Peyer's patch (tissue), 4 donors: ENCODE measurements around the gene ANKRD28. TPM values are rescaled to one million over a fixed set of nuclear protein-coding genes. Genes with fewer than 3 reads are reported as not detected.

Experiments used
- DNase-seq, 3 donors: peaks; one replicate each; pipeline ENCODE4 v3.0.0-alpha.2; 2017 to 2019
- H3K27ac ChIP-seq, 4 donors: fragments of 200-600 bp; sonication (generic); one replicate each; pipeline ENCODE4 v1.5.1; 2016 to 2019
- H3K27me3 ChIP-seq, 2 donors: fragments of 200-600 bp; sonication (generic); one replicate each; pipeline ENCODE4 v1.5.1; 2019
- H3K36me3 ChIP-seq, 3 donors: fragments of 200-600 bp; sonication (generic); one replicate each; pipeline ENCODE4 v1.5.1; 2016 to 2019
- H3K4me1 ChIP-seq, 4 donors: fragments of 200-600 bp; sonication (generic); one replicate each; pipeline ENCODE4 v1.5.1; 2016 to 2019
- H3K4me3 ChIP-seq, 4 donors: fragments of 200-600 bp; sonication (generic); 1 replicate in 3 of 4; 2 replicates in 1 of 4; pipeline ENCODE4 v1.5.1; 2016 to 2019; ENCODE audit warnings: mild to moderate bottlenecking in 1 of 4
- H3K9me3 ChIP-seq, 4 donors: fragments of 200-600 bp; sonication (generic); one replicate each; pipeline ENCODE4 v1.5.1; 2016 to 2019; ENCODE audit warnings: mild to moderate bottlenecking in 1 of 4
- POLR2A ChIP-seq, 2 donors: fragments of 450-650 bp; IDR thresholded peaks; one replicate each; pipeline ENCODE4 v1.5.1; 2017; ENCODE audit warnings: antibody characterized with exemption in 2 of 2, mild to moderate bottlenecking in 2 of 2, moderate library complexity in 2 of 2
- total RNA-seq, 4 donors: library from RNA; depleted of rRNA; stranded (reverse); fragments of >200 nt; gene quantifications; one replicate each; pipeline ENCODE4 v1.1.0, GENCODE V29; 2016
- TF ChIP-seq, protein P1 (sequence below), 6 experiments: fragments of 450-650 bp in 4 of 6; fragments of 200-600 bp in 2 of 6; sonication (generic) in 1 of 6; IDR thresholded peaks; one replicate each; pipeline ENCODE4 v1.5.1; 2017 to 2019; ENCODE audit warnings: antibody characterized with exemption in 6 of 6, mild to moderate bottlenecking in 3 of 6, moderate library complexity in 1 of 6

Gene ANKRD28
- total RNA-seq, 4 donors from 2014 or later: 45.4 to 83.3 (median 46.4) TPM

DNA sequence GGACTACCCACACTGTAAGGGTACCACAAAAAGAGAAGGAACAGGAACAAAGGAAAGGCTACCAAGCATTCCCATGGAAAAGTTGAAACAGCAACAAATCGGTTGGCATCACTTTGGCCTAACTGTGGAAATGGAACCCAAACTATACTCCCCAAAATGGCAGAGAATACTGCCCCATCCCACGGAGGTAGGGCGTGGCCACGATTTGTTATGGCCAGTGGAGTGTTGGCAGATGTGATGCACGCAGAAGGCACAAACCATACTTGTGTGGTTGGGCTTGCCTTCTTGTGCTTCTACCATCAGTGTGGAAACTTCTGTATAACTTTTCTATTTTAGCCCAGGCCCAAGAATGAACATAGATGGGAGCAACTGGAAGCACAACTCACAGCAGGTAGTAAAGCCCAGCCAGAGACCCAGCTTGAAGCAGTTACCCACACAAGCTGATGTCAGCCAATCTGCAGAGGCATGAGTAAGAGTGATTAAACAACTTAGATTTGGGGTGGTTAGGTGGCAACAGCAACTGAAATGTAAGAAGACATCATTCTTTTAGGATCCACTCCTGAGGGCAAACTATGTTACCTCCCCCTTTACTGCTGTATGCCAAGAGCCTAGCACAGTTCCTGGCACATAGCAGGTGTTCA lies 132.1 kb downstream of the ANKRD28 start:
- TF ChIP-seq, protein P1, sequence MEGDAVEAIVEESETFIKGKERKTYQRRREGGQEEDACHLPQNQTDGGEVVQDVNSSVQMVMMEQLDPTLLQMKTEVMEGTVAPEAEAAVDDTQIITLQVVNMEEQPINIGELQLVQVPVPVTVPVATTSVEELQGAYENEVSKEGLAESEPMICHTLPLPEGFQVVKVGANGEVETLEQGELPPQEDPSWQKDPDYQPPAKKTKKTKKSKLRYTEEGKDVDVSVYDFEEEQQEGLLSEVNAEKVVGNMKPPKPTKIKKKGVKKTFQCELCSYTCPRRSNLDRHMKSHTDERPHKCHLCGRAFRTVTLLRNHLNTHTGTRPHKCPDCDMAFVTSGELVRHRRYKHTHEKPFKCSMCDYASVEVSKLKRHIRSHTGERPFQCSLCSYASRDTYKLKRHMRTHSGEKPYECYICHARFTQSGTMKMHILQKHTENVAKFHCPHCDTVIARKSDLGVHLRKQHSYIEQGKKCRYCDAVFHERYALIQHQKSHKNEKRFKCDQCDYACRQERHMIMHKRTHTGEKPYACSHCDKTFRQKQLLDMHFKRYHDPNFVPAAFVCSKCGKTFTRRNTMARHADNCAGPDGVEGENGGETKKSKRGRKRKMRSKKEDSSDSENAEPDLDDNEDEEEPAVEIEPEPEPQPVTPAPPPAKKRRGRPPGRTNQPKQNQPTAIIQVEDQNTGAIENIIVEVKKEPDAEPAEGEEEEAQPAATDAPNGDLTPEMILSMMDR (IDR thresholded peaks at IDR 0.05): no peak
- no peak for TF ChIP-seq POLR2A (IDR thresholded peaks at IDR 0.05)
- DNase-seq: no peak
- Histone ChIP-seq H3K27me3 (no peaks in the 10 kb centered on the region), H3K4me1 (no peaks in the 10 kb centered on the region), H3K36me3 (peaks cover 0 to 18% (median 0%) of the 10 kb centered on the region in 3 donors), H3K27ac (no peak overlapping the region), H3K4me3 (no peak overlapping the region), H3K9me3 (no peaks in the 10 kb centered on the region)

GRCh38 chr3:15664144-15664543 lies 133.6 kb downstream of the ANKRD28 start:
- DNase-seq: no peak
- no peaks in the 10 kb centered on the region for H3K27me3 ChIP-seq
- H3K27ac ChIP-seq: peak overlapping the region in 1 of 4 donors; percentile 19

GRCh38 chr3:15660055-15660935 lies 137.5 kb downstream of the ANKRD28 start:
- no peak for TF ChIP-seq POLR2A (IDR thresholded peaks at IDR 0.05)
- TF ChIP-seq, protein P1 (IDR thresholded peaks at IDR 0.05): no peak
- Histone ChIP-seq H3K27ac (no peak overlapping the region), H3K4me3 (no peak overlapping the region), H3K4me1 (no peaks in the 10 kb centered on the region), H3K36me3 (no peaks in the 10 kb centered on the region), H3K9me3 (peaks cover 0 to 19% (median 3%) of the 10 kb centered on the region in 4 donors), H3K27me3 (no peaks in the 10 kb centered on the region)
- no peak for DNase-seq

More at GRCh38 chr3:15664144-15664543, 133.6 kb downstream of the ANKRD28 start:
- H3K4me1 ChIP-seq: no peaks in the 10 kb centered on the region
- H3K9me3 ChIP-seq: no peaks in the 10 kb centered on the region
- no peak overlapping the region for H3K4me3 ChIP-seq
- peaks cover 0 to 10% (median 0%) of the 10 kb centered on the region in 3 donors for H3K36me3 ChIP-seq
- TF ChIP-seq, protein P1 (IDR thresholded peaks at IDR 0.05): no peak
- no peak for TF ChIP-seq POLR2A (IDR thresholded peaks at IDR 0.05)

DNA sequence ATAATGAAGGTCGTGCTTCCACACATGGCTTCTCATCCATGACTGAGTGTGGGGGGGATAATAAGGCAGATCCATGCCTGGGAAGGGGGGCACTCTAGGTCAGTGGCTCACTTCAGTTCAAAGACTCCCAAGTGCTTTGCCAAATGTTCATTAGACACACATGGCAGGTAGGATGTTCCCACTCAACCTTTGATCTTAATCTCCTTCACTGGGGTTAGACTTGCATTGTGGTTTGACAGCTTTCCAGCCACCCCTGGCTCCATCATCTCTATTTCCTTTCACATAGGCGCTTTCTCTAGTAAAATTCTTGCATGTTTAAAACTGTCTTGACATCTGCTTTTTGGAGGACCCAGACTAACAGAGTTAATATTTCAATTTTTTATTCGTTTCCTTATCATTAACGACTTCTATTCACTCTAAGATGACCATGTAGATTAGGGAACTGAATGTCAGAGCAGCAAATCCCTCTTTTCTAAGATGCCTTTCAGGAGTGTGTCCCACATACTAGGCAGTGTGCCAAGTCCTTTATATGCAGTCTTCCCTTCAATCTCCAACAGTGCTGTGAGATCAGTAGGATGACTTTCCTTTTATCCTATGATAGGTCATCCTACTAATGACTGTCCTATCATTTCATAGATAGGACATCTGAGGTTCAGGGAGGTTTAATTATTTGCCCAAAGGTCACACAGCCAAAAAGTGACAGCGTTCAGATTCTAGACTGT lies 138.4 kb downstream of the ANKRD28 start:
- no peak for DNase-seq
- Histone ChIP-seq H3K27me3 (no peaks in the 10 kb centered on the region), H3K4me3 (no peak overlapping the region), H3K36me3 (no peaks in the 10 kb centered on the region), H3K27ac (no peak overlapping the region), H3K4me1 (no peaks in the 10 kb centered on the region), H3K9me3 (peaks cover 0 to 19% (median 3%) of the 10 kb centered on the region in 4 donors)
- TF ChIP-seq, protein P1 (IDR thresholded peaks at IDR 0.05): no peak
- no peak for TF ChIP-seq POLR2A (IDR thresholded peaks at IDR 0.05)

GRCh38 chr3:15657016-15657415 lies 140.8 kb downstream of the ANKRD28 start:
- H3K4me3 ChIP-seq: no peak overlapping the region

More at GRCh38 chr3:15657016-15657415, 140.8 kb downstream of the ANKRD28 start:
- H3K9me3 ChIP-seq: peaks cover 0 to 19% (median 3%) of the 10 kb centered on the region in 4 donors
- H3K27me3 ChIP-seq: no peaks in the 10 kb centered on the region
- no peaks in the 10 kb centered on the region for H3K36me3 ChIP-seq
- DNase-seq: no peak
- H3K27ac ChIP-seq: no peak overlapping the region
- no peaks in the 10 kb centered on the region for H3K4me1 ChIP-seq
- no peak for TF ChIP-seq POLR2A (IDR thresholded peaks at IDR 0.05)
- TF ChIP-seq, protein P1 (IDR thresholded peaks at IDR 0.05): no peak
